GM10266 (cell line): Measurements from ENCODE around the gene STK17B.

ENCODE experiments used
- DNase-seq: peaks from one replicate; pipeline ENCODE4 v3.0.0; 2012; ENCODE audit errors: extremely low spot score
- TF ChIP-seq, protein P1 (sequence below): IDR thresholded peaks from 2 replicates; pipeline ENCODE4 v1.5.1; 2012; ENCODE audit warnings: mild to moderate bottlenecking, low read depth; ENCODE audit not compliant: control insufficient read depth, insufficient read depth; ENCODE audit errors: missing control alignments

STK17B gene

GRCh38 chr2:196184921-196185320, 13.5 kb upstream of the STK17B start:
- DNase-seq = no peak

GRCh38 chr2:196183528-196184231, 12.3 kb upstream of the STK17B start:
- no peak for DNase-seq
- TF ChIP-seq, protein P1, sequence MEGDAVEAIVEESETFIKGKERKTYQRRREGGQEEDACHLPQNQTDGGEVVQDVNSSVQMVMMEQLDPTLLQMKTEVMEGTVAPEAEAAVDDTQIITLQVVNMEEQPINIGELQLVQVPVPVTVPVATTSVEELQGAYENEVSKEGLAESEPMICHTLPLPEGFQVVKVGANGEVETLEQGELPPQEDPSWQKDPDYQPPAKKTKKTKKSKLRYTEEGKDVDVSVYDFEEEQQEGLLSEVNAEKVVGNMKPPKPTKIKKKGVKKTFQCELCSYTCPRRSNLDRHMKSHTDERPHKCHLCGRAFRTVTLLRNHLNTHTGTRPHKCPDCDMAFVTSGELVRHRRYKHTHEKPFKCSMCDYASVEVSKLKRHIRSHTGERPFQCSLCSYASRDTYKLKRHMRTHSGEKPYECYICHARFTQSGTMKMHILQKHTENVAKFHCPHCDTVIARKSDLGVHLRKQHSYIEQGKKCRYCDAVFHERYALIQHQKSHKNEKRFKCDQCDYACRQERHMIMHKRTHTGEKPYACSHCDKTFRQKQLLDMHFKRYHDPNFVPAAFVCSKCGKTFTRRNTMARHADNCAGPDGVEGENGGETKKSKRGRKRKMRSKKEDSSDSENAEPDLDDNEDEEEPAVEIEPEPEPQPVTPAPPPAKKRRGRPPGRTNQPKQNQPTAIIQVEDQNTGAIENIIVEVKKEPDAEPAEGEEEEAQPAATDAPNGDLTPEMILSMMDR = no peak

More at GRCh38 chr2:196184921-196185320, 13.5 kb upstream of the STK17B start:
- TF ChIP-seq, protein P1 = no peak

- TF ChIP-seq, protein P1 = no peak
- DNase-seq = no peak
These were observed 11.7 kb upstream of the STK17B start for GRCh38 chr2:196183172-196183473.

DNA sequence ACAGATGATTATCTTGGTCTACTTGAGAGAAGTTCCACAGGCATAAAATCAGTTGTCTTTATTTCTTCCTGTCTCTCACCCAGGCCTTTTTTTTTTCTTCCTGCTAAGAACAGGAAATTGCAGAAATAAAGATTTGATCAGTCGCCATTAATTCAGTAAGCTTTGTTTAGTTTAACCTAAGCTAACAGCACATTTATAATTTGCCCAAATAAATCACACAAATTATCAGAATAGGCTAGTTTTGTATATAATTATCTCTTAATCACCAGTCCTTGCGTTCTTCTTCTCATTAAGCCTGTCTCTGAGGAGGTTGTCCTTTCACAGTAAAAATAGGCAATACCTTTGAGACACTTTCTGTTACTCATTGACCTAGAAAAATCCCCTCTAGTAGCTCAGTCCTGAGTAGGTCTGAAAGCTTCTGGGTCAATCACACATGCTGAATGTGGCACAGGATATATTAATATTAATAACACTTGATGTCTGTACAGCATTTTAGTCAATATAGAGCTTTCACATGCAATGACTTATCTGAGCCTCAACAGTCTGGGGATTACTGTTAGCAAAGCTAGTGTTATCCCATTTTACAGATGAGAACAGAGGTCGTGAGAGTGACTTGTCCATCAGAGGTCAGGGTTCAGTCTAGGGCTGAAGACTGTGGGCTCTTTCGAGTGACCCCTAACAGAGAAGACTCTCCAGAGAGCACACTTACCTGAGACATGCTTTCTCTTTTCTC, 11.2 kb upstream of the STK17B start:
- TF ChIP-seq, protein P1 = no peak

DNA sequence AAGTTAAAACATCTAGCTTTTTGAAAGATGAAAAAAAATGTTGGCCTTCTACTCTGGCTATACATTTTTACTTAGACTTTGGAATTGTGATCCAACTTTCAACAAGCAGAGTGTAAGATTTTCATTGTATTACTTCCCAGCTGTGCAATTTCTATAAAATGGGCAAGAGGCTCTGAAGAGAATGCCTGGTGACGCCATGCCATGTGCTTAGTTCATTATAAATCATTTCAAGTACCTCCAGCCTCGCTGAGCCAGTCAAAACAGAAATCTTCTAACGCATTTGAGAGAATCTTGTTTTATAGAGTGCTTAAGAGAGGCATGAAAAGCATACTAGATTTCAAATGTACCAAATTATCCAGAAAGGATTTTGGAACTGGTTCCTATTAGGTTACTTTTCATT, 10.1 kb upstream of the STK17B start:
- no peak for DNase-seq
- TF ChIP-seq, protein P1 = no peak

More for the DNA sequence above, 11.2 kb upstream of the STK17B start:
- no peak for DNase-seq

GRCh38 chr2:196177124-196177523, 5.7 kb upstream of the STK17B start:
- no peak for DNase-seq
- TF ChIP-seq, protein P1 = no peak

DNA sequence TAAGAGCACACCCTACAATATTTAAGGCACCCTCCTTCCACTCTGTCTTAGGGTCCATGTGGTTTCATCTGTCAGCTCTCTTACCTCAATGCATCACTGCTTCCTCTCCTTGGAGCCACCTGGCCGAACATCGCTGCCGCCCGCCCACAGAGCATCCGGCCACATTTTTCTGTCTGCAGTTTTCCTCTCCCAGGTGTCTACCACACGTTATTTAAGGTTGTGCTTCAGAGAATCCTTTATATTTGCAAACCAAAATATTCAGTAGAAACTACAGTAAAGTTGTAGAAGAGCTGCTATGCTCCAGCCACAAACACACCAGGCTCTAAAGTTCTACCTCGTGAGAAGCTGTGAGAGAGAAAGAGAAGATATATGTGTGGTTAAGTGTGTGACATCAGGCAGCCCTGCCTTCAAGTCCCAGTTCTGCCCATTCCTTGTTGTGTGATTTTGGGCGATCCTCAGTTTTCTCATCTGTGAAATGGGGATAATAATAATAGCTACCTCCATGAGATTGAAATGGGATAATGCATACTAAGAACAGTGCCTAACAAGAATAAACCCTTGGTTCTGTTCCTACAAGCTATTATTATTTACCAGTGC, 4.9 kb upstream of the STK17B start:
- TF ChIP-seq, protein P1 = no peak
- peak; percentile 59 for DNase-seq
